GM21786 (cell line): ENCODE results near the gene HADH.
A peak's percentile ranks its signal among the peaks of the same experiment; 100 is the strongest.
"Not testable (repeated sequence)": the region's sequence is repeated elsewhere in the genome, so short reads cannot be mapped to it uniquely, and the experiment has no call there.

Source experiments
- ATAC-seq: cut with Tn5 transposase; IDR thresholded peaks from one replicate; pipeline ENCODE4 v1.9.1; 2021; ENCODE audit not compliant: unreplicated experiment

Gene HADH

DNA sequence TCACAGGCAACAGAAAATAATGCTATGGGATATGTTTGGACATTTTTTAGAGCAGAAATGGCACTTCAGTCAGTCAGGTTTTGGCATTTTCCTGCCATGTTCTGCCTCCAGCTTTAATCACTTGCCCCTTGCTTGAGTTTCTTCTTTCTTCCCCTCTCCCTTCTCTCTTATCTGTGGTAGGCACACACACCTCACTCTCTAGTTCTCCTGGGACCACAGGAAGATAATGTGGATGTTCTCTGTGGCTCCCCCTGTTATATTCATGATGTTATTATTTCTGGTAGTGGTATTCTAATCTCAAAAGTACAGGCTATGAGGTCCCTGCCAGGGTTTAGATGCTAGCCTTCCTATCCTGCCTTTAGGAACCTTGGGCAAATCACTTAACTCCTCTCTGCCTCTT lies 5.2 kb downstream of the HADH start:
- ATAC-seq = no peak

DNA sequence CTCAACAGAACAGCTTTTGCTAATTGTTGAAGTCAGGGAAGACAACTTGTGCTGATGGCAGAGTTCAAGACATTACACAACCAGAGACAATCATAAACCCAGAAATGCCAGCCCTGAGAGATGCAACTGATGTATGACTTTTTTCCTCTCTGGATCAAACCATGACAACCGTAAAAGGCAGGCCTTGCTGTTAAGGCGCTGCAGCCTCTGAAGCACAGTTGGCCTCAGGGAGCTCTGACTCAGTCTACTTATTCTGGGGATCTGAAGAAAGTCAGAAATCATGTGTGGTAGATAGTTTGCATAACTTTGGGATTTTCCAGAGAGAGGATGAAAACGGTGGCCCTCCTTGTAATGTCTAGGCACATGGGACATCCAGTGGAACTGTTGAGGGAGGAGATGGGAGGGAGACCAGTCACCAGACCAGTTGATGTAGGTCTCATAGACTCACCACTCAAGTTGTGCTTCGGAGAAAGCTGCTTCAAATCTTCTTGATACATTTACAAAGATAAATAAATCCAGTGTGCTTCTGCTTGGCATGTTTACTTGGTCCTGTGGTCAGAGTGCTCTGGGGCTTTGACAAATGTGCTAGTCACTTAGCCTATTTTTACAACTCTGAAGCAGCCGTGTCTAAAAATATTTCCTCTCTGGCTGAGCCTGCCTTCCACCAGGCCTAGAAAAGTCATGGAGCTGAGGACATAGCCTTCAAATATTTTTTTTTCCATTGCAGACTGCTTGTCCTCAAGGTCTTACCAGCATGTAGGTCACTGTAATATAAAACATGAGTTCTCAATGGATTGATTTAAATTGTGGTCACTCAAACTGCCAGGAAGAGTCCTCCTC lies 7.5 kb downstream of the HADH start:
- ATAC-seq = no peak

DNA sequence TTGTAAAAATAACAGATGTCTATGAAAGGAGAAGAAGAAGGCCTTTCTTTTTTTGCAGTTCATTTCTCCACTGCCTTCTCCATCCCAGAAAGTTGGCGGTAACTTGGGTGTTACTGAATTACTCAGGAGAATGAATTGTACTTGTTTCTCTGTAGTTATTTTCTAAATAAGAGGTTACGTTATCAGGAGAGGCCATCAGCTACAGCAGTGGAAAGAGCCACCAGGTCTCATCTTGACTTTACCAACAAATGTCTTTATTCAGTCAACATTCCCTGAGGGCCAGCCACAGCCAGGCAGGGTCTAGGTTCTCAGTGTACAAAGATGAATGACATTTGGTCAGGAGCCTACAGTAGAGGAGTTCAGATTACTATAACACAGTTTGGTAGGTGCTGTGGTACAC lies 8.1 kb downstream of the HADH start:
- ATAC-seq = no peak

DNA sequence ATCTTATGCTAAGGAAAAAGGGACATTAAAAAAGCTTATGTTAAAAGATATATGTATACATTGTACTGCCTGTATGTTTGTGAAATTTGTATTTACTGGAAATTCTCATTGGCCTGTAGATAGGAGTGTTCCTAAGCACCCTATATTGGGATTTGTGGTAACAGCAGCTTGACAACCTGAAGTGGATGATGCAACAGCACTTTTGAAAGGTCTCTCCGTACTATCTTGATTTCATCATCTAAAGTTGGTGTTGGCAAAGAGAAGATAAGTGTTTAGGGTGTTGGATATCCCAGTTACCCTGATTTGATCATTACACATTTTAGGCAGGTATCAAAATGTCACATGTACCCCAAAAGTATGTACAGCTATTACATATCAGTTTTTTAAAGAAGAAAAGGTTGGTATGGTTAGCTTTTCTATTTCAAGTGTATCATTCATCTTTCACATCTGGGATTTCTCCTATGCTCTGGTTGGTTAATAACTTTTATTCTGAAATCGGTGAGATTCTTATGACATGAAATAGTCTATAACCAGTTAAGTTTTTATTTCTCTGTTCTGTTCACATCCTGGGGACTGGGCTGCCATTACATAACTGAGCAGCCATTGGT lies 10.3 kb downstream of the HADH start:
- no peak for ATAC-seq

DNA sequence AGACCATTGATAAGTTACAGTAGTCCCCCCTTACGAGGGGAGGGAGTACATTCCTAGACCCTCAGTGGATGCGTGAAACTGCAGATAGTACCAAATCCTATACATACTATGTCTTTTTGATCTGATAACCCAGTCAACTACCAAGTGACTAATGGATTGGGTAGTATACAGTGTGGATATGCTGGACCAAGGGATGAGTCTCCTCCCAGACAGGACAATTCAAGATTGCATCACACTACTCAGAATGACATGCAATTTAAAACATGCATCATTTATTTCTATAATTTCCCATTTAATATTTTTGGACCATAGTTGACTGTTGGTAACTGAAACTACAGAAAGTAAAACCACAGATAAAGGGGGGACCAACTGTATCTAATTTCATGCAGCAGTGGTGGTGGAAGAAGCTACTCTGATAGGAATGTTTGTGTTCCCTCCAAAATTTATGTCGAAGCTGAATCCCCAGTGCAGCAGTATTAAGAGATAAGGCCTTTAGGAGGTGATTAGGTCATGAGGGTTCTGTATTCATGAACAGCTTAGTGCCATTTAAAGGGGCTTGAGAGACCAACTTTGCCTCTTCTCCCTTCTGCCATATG lies 11.9 kb downstream of the HADH start:
- ATAC-seq = no peak

DNA sequence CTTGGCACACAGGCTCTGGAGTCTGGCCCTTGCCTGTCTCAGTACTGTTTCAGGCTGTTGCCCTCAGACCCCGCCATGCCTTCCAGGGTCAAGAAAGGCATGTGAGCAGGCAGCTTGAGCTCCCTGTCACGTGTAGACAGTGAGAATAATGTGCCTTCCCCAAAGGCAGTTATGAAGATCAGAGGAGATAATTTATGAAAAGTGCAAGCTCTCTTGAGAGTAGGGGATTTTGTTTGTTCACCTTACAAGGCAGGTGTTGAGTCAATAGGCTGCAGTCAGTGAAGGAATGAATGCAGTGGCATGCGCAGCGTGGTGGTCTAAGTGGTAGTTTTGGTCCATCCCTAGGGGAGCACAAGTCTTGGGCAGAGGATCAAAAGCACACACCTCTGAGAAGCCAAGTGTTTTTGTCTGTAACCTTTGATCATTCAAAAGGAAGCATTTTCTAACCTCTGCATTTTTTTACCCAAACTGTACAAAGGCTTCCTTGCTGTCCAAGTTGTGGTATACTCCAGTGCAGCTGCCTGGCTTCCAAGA lies 14.4 kb downstream of the HADH start:
- peak; percentile 66 for ATAC-seq

DNA sequence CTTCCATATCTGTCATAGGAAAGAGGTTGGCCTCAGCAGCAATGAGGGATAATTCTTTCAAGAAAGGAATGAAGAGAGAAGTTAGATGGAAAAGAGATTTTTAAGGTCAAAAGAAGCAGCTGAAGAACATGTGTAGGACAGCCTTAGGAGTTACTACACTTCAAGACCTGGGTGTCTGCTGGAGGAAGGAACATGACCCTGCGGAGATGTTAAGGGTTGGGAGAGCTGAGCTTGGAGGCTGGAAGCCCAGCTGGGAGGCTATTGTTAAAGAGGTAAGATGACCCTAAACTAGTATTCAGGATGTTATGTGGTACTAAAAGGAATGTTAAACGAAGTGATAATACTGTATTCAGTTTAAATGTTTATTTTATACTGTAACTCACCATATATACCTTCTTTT lies 15.0 kb downstream of the HADH start:
- no peak for ATAC-seq

DNA sequence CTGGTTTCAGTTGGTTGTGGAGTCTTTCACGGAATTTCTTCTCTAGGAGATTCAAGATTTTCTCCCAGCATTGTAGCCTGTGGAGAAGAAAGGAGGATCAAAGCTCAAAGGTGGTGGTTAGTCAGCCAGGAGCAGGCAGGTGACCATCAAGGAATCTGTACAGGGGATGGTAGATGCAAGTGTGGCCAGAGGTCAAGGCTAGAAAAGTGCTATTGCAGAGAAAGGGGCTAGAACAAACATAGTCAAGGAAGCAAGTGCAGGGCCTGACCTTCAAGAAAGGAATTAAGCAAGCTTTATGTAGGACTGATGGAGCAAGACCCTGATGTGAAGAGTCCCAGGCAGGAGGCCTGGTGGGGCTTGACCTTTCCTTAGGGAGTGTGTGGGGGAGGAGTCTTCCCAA lies 16.1 kb downstream of the HADH start:
- ATAC-seq = no peak

DNA sequence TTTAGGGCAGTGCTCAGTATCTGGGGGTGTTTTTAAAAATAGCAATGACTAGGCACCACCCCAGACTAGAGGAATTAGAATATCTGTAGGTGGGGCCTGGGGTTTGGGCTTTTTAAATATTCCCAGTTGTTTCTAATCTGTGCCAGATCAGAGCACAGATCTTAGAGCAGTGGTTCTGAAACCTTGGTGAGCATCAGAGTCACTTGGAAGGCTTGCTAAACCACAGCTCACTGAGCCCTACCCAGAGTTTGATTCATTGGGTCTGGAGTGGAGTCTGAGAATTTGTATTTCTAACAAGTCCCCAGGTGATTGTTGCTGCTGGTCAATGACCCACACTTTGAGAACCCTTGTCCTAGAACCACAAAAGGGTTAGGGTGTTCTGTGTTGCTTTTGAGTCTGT lies 16.7 kb downstream of the HADH start:
- no peak for ATAC-seq

DNA sequence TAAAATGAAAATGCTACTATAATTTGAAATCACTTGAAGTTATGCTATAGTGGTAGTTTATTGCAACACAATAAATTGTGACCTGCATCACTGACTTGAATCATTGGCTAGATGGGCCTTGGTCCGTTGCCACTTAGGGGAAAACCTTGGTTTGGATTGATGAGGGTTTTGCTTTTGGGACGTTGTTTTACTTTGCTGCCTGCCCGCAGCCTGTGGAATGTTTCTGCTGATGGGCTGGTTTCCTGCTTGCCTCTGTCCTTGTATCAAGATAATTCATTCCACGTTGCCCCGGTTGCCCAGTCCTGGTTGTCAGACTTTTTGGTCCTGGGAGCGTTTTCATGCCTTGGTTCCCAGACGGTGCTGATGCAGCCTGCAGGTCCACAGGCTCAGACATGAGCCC lies 18.3 kb downstream of the HADH start:
- no peak for ATAC-seq

DNA sequence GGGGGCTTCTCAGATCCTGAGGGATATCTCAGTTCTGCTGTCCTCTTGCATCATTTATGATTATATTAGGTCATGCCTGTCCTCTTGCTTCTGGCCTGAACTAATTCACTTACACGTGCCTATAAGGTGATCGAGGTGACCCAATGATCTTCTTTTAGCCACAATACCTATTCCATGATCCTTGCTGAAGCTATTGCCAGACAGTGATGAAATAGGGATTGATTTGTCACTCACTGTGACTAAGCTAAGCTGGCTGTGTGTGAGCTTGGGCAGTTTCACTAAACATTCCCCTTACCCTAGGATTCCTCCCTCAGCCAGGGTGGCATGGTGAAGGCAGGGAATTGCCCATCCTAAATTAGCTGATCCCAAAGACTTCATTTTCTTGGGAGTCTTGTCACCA lies 19.0 kb downstream of the HADH start:
- ATAC-seq = no peak

DNA sequence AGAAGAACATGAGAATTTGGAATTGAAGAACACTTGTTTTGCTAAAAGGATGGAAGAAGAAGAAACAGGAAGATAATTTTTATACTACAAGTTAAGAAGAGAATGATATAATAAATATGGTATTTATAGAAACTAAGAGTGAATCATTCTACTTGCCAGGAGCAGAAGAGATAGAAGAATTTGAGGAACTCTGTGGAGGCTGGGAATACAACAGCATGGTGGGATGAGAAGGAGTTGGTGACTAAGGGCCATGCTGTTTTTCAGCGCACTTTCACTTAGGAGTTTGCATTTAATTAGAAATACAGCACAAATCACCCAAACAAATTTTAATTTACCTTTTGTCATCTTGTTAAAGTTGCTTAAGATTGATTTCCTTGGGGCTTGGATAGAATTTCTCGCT lies 20.5 kb downstream of the HADH start:
- ATAC-seq = no peak

DNA sequence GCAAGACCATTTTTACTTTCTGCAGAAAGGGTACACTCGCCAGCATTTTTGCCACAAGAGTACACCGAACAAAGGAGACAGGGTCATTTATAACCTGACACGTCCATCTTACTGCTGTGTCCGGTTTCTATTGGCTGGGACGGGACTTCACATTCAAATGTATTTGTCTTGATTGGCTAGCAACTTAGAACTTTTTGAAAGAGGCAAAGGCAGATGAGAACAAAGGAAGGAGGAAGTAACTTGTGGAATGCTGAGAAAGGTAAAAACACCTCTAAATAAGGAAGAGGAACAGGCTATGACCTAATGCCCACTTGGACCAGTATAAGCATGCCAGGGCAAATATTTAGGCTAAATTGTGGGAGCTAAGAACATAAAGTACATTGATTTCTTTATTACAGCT lies 22.7 kb downstream of the HADH start:
- ATAC-seq = not testable (repeated sequence)

DNA sequence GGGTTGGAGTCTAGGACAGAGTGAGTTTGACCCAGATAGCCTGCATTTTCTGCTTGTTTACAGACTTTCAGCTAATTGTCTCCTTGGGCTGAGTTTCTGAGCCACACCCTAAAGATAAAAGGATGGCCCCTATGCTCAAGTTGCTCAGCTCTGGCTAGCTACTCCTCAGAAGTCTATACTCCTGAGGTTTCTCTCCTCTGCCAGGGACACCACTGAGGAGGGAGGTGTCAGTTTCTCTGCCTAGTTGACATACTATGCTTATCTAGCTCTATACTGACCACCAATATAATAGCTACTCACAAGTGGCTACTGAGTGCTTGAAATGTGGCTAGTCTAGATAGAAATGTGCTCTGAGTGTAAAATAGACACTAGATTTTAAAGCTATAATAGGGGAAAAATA lies 23.6 kb downstream of the HADH start:
- no peak for ATAC-seq

DNA sequence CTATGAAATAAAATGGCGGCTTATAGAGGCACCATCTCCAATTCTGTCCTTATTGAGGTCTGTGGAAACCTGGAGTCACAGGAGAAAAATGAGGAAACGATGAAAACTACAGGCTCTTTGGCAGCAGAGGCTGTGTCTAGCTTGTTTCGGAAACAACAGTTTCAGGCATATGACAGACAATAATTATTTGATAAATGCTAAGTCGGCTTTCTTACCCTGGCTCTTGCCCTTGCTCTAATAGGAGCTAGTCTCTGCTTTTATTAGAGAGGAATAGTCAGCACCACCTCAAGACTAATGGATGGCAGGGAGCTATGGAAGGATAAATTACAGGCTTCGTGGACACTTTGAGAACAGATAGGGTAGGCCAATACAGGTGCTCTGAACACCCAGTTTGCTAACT lies 24.3 kb downstream of the HADH start:
- ATAC-seq = no peak

DNA sequence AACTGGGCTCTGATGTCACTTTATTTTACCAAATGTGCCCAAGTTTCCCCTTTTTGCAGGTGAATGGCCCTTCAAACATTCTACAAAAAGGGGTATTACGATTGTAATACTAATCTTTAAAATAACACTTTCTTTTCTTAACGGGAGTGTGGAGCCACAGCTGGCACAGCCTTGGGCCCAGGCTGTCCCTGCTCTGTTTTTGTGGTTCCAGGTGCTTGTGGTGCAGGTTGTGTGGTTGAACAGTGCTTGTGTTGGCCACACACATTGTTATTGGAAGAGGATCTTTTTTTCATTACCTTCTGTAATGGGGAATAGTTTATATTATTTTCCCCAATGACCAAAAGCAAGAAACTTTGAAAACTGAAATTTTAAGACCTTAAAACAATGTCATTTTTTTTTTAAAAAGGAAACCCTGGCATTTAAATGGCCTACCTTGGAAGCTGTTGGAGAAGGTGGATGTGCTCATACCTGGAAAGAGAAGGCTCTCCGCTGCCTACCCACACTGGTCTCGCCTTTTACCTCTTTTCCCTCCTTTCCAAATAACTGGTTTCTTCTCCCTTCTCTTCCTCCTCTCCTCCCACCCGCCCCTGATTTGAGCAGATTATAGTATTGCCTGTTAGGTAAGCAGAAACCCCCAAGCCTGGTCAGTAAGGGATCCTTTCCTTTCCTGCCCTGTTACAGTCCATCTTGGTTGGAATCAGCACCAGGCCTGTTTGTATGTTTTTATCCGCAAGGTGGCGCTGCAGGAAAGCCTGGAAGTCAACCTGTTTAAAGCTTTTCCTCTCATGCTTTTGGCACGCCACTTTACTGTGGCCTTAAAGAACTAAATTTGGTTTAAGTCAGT lies 28.6 kb downstream of the HADH start:
- peak; percentile 86 for ATAC-seq

DNA sequence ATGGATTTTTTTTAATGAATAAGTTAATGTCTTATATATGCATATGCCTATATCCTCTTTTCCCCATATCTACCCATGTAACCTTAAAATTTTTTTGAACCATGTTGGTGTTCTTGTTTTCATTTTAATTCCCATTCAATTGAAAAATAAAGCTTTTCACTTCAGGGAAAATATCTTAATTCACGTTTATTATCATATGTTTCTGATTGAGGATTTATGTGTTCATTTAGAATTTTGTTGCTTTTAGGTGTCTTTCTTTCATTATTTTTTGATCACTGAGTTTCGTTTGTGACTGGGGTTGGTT lies 29.1 kb downstream of the HADH start:
- no peak for ATAC-seq

DNA sequence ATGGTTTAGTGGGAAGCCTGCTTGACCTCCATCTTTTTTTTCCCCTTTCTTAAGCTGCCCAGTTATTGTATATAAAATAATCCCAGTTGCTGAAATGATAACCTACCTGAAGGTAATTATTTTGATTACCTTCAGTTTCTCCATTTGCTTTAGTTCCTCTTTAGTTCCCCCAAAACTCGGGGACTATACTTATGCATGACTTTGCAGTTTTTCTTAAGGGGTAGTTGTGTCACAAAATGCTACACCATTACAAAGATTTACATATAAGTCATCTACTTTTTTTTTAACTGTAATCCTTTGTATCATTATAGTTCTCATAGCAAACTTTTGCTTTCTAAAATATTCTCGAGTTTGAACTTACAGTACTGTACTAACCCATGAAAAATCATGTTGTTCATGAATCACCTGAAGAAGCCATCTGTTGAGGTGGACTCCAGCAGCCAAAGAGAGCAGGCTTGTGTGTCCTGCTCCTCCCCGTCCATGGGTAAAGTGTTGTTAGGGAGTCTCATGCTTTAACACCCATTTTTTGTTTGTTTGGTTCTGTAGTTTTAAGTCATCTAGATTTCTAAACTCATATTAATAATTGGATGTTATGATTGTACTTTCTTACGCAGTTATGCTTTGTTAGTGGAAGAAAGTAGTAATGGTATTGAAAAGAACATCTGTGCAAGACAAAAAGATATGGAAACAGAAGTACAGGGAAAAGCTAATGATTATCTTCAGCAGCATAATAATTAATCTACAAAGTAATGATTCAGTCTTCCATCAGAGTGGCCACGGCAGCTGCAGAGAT lies 34.6 kb downstream of the HADH start:
- ATAC-seq = no peak

DNA sequence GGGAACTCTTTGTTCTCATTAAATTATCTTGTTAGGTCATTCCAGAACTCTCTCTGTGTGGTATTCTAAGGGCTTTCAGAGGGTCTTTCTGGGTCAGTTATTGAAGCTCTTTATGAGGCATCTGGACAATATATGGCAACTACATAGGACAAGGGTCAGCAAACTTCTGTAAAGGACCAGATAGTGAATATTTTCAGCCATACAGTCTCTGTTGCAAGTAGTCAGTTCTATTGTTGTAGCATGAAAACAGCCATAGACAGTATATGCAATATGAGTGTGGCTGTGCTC lies 35.1 kb downstream of the HADH start:
- no peak for ATAC-seq

DNA sequence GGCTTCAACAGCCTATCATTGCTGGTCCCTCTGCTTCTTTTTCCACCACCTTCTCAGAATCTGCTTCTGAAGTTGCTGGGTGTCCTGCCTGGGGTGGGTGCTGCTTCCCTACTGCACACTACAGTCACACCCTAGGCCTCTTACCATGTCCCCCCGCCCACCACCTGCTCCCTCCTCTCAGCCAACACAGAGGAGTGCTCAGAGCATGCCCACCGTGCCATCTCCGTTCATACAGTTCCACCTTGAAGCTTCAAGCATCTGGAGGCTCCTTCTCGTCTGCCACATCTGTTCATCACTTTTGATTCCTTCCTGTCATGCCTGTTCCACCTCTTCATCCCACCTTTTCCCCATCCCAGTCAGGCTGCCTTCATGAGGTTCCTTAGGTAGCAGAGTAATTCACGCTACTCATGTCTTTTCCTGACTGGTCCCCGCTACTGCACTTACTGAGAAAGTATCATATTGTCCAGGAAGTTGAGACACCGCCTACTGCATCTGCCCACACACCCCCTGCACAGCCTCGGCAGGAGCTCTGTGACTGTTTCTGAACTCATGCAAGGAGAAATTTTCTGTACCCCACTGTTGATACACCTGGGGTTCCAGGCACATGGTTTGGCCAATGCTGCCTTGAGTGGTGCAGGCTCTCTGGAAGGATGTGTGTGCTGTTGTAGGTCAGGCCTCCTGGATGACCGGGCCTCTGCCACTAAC lies 39.5 kb downstream of the HADH start:
- no peak for ATAC-seq
